BJ (cell line): ENCODE results near the gene ZNF841. TPM values are rescaled to one million over a fixed set of nuclear protein-coding genes. Genes with fewer than 3 reads are reported as not detected.
A peak's percentile ranks its signal among the peaks of the same experiment; 100 is the strongest.
"Not testable (repeated sequence)": the region's sequence is repeated elsewhere in the genome, so short reads cannot be mapped to it uniquely, and the experiment has no call there.

Experiments used
- CTCF ChIA-PET: fragments of 350-600 bp; formaldehyde crosslinking; extraction: SDS; loops from one replicate; lab custom pipeline; 2021; ENCODE audit warnings: antibody characterized with exemption, inconsistent platforms; lab: Yijun Ruan, JAX
- POLR2A ChIA-PET: fragments of 300-600 bp; sonication (Branson Sonifier 250); formaldehyde crosslinking; extraction: SDS; loops from one replicate; lab custom pipeline; 2021; ENCODE audit warnings: antibody characterized with exemption; lab: Charles Lee
- DNase-seq: peaks from one replicate; pipeline ENCODE4 v3.0.0-alpha.2; 2011; ENCODE audit warnings: low read depth
- H3K27me3 ChIP-seq: 2 replicates; pipeline ENCODE4 v1.6.0; 2011; ENCODE audit warnings: low read length; ENCODE audit not compliant: control insufficient read depth, insufficient read depth
- H3K36me3 ChIP-seq: 2 replicates; pipeline ENCODE4 v1.5.1; 2011; ENCODE audit warnings: low read length; ENCODE audit not compliant: control insufficient read depth, insufficient read depth
- H3K4me3 ChIP-seq: 2 replicates; pipeline ENCODE4 v1.5.1; 2011; ENCODE audit warnings: low read depth, mild to moderate bottlenecking, control low read depth, low read length
- polyA plus RNA-seq: library from polyadenylated mRNA; depleted of rRNA; stranded (reverse); fragments of >200 nt; gene quantifications from 2 replicates; pipeline ENCODE4 v1.2.3, GENCODE V29; 2011
- TF ChIP-seq, protein P1 (sequence below): IDR thresholded peaks from 2 replicates; pipeline ENCODE4 v1.5.1; 2011; ENCODE audit warnings: low read depth, mild to moderate bottlenecking, control low read depth, inconsistent platforms, low read length, moderate library complexity; ENCODE audit not compliant: insufficient read depth

ZNF841 gene
- polyA plus RNA-seq, 1 experiment = 4.8 TPM

- Histone ChIP-seq H3K36me3 (peaks cover 17% of the 10 kb centered on the region), H3K4me3 (no peak overlapping the region), H3K27me3 (no peaks in the 10 kb centered on the region)
- TF ChIP-seq, protein P1, sequence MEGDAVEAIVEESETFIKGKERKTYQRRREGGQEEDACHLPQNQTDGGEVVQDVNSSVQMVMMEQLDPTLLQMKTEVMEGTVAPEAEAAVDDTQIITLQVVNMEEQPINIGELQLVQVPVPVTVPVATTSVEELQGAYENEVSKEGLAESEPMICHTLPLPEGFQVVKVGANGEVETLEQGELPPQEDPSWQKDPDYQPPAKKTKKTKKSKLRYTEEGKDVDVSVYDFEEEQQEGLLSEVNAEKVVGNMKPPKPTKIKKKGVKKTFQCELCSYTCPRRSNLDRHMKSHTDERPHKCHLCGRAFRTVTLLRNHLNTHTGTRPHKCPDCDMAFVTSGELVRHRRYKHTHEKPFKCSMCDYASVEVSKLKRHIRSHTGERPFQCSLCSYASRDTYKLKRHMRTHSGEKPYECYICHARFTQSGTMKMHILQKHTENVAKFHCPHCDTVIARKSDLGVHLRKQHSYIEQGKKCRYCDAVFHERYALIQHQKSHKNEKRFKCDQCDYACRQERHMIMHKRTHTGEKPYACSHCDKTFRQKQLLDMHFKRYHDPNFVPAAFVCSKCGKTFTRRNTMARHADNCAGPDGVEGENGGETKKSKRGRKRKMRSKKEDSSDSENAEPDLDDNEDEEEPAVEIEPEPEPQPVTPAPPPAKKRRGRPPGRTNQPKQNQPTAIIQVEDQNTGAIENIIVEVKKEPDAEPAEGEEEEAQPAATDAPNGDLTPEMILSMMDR = no peak
- no peak for DNase-seq
- ChIA-PET CTCF (no interaction called here), POLR2A (no interaction called here)
Observed at GRCh38 chr19:52039169-52039568, 56.4 kb downstream of the ZNF841 start.

DNA sequence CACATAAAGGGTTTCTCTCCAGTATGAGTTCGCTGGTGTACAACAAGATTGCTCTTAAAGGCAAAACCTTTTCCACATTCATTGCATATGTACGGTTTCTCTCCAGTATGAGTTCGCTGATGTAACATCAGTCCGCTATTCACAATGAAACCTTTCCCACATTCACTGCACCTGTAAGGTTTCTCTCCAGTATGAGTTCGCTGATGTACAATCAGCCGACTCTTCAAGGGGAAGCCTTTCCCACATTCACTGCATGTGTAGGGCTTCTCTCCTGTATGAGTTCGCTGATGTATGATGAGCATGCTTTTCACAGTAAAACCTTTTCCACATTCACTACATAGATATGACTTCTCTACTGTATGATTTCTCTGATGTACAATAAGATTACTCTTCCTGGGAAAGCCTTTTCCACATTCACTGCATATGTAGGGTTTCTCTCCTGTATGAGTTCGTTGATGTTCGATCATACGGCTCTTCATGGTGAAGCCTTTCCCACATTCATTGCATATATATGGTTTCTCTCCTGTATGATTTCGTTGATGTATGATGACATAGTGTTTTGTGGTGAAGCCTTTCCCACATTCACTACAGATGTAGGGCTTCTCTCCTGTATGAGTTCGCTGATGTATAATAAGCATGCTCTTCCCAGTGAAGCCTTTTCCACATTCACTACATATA, 61.4 kb downstream of the ZNF841 start:
- Histone ChIP-seq H3K36me3 (peaks cover 14% of the 10 kb centered on the region), H3K27me3 (no peaks in the 10 kb centered on the region), H3K4me3 (no peak overlapping the region)
- ChIA-PET POLR2A (no interaction called here), CTCF (no interaction called here)
- DNase-seq = no peak
- TF ChIP-seq, protein P1 = no peak

DNA sequence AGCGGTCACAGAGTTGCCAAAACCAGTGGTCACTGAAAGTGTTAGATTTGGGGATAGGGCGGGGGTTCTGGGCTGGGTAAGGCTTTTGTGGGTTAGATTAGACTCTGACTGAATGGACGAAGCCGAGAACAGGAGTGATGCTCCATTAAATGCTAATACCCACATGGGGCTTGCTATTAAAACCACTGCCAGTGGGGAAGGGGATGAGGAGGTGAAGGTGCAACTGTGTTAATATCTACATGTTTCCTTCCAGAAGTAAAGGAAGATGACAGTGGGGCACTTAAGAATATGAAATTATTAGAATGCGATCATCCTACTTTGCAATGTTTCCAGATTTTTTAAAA, 66.8 kb downstream of the ZNF841 start:
- Histone ChIP-seq H3K4me3 (peak overlapping the region; percentile 53), H3K27me3 (no peaks in the 10 kb centered on the region), H3K36me3 (peaks cover 6% of the 10 kb centered on the region)
- TF ChIP-seq, protein P1 = no peak
- ChIA-PET CTCF (no interaction called here), POLR2A (no interaction called here)
- no peak for DNase-seq

DNA sequence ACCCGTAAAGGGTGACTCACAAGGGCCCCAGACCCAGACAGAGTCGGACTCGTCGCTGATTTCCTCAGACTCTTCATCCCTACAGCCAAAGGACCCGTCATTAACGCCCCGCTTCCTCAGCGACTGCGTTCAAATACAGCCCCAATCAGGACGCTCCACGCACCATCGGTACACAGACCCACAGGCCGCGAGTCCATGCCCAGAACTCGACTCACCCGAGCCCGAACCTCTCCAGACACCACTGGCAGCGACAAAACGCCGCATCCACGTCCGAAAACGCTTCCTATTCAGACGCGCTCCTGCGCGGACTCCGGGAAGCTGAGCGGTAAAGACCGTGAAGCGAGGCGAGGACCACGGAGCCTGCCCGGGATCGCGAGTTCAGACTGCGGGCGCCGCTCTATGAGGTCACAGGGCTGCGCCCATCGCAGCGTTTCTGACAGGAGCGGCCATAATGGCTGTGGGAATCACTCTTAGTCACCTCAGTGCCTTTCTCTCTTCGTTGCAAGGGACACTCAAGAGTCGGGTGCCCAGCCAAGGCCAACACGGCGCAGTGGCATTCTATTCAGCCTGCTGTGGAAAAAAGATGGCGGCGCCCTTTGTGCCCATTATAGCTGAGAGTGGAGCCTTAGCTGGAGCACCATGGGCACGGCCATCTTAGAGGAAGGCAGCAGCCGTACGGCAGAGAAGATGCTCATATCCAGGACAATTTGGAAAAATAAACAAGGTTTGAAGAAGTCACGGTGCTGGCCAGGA, 67.4 kb downstream of the ZNF841 start, which contains the start of gene ZNF614:
ZNF614 (minus strand) TSS at position 353 of the 753 bp plus-strand sequence. CDS start 2,634 bp downstream, outside the sequence.
- peak; percentile 40 for DNase-seq
- H3K27me3 ChIP-seq = no peaks in the 10 kb centered on the region
- H3K4me3 ChIP-seq = peak within 1 kb of the TSS; percentile 53
- ChIA-PET CTCF (no interaction called here), POLR2A (no interaction called here)
- TF ChIP-seq, protein P1 = no peak
- H3K36me3 ChIP-seq = peaks cover 7% of the 10 kb centered on the region

GRCh38 chr19:52026255-52026990, 69.1 kb downstream of the ZNF841 start:
- CTCF ChIA-PET, H3K36me3 ChIP-seq, POLR2A ChIA-PET: not testable (repeated sequence)

DNA sequence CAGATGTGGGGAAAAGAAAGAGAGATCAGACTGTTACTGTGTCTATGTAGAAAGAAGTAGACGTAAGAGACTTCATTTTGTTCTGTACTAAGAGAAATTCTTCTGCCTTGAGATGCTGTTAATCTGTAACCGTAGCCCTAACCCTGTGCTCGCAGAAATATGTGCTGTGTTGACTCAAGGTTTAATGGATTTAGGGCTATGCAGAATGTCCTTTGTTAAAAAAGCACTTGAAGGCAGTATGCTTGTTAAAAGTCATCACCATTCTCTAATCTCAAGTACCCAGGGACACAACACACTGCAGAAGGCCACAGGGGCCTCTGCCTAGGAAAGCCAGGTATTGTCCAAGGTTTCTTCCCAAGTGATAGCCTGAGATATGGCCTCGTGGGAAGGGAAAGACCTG, 71.1 kb downstream of the ZNF841 start:
- DNase-seq, CTCF ChIA-PET, POLR2A ChIA-PET, H3K4me3 ChIP-seq, H3K27me3 ChIP-seq: not testable (repeated sequence)
- H3K36me3 ChIP-seq = peaks cover 12% of the 10 kb centered on the region

More at GRCh38 chr19:52026255-52026990, 69.1 kb downstream of the ZNF841 start:
- not testable (repeated sequence) for H3K4me3 ChIP-seq, DNase-seq, H3K27me3 ChIP-seq
